Neural progenitor cell (in vitro differentiated cells): Measurements from ENCODE around the gene ANK3.

Experiments
- EZH2 ChIP-seq: fragments of 200-600 bp; sonication (generic); IDR thresholded peaks from 2 replicates; pipeline ENCODE4 v1.6.1; 2017; ENCODE audit warnings: antibody characterized with exemption, mild to moderate bottlenecking, moderate library complexity
- TF ChIP-seq, protein P1 (sequence below): fragments of 200-600 bp; sonication (generic); IDR thresholded peaks from 2 replicates; pipeline ENCODE4 v1.5.1; 2017; ENCODE audit warnings: antibody characterized with exemption, mild to moderate bottlenecking

DNA sequence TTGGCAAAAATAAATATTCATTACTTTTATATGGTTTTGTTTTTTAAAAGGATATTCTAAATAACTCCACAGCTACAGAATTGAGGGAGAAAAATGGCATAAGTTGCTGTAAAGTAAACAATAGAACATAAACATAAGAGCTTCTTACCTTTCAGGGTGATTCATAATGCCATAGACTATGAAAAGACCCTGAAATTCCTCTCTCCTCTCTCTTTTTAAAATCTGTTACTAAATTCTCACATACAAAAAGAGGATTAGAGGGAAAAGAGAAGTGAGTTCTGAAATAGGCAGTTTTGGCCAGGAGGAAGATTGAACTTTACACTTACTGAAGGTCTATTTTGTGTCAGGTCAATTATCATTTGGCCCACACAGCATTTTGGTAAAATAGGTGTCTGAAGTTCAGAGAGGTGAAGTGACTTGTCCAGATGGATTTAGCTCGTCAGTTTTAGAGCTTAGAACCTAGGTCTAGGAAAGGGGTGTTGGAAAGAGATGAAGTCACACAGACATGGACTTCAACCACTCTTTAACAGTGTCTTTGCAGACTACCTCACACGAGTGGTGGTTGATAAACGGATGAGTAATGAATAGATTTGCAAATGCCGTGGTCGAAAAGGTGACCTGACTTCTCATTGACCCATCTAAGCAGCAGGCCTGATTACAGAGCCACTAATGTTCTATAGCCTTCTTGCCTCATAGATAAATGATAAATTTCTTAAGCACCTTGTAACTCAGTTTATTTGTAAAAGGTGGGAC, 292.7 kb downstream of the ANK3 start:
- TF ChIP-seq, protein P1, sequence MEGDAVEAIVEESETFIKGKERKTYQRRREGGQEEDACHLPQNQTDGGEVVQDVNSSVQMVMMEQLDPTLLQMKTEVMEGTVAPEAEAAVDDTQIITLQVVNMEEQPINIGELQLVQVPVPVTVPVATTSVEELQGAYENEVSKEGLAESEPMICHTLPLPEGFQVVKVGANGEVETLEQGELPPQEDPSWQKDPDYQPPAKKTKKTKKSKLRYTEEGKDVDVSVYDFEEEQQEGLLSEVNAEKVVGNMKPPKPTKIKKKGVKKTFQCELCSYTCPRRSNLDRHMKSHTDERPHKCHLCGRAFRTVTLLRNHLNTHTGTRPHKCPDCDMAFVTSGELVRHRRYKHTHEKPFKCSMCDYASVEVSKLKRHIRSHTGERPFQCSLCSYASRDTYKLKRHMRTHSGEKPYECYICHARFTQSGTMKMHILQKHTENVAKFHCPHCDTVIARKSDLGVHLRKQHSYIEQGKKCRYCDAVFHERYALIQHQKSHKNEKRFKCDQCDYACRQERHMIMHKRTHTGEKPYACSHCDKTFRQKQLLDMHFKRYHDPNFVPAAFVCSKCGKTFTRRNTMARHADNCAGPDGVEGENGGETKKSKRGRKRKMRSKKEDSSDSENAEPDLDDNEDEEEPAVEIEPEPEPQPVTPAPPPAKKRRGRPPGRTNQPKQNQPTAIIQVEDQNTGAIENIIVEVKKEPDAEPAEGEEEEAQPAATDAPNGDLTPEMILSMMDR: no peak
- no peak for TF ChIP-seq EZH2
